OCI-LY7 (cell line): ENCODE measurements around the gene ADARB2. TPM values are rescaled to one million over a fixed set of nuclear protein-coding genes. Genes with fewer than 3 reads are reported as not detected.

Experiments used
- BruUV-seq: library from RNA; stranded (reverse); fragments of 400-500 nt; replicated peaks from 2 replicates; lab custom pipeline; 2021; lab: Mats Ljungman, UMichigan
- CTCF ChIA-PET: fragments of 300-600 bp; sonication (Branson Sonifier 250); formaldehyde crosslinking; loops from one replicate; lab custom pipeline; 2022; ENCODE audit warnings: antibody characterized with exemption; ENCODE audit not compliant: unreplicated experiment; lab: Charles Lee
- POLR2A ChIA-PET: fragments of 300-600 bp; sonication (Branson Sonifier 250); formaldehyde crosslinking; loops from one replicate; lab custom pipeline; 2022; ENCODE audit warnings: antibody characterized with exemption; lab: Charles Lee
- DNase-seq: peaks from one replicate; pipeline ENCODE4 v3.0.0-alpha.2; 2015; ENCODE audit warnings: low spot score
- H2AFZ ChIP-seq: fragments of 200-600 bp; sonication (generic), shearing (Covaris generic); 2 replicates; pipeline ENCODE4 v1.6.1; 2014; ENCODE audit warnings: mild to moderate bottlenecking, antibody characterized with exemption, low read length, moderate library complexity
- H3K27ac ChIP-seq: fragments of 200-600 bp; sonication (generic); 2 replicates; pipeline ENCODE4 v1.5.1; 2014; ENCODE audit warnings: mixed run types, low read depth, mild to moderate bottlenecking, moderate library complexity, low read length, inconsistent platforms; ENCODE audit not compliant: poor library complexity, severe bottlenecking
- H3K36me3 ChIP-seq: fragments of 200-600 bp; sonication (generic); 2 replicates; pipeline ENCODE4 v1.6.1; 2014; ENCODE audit warnings: mild to moderate bottlenecking, antibody characterized with exemption, low read length, moderate library complexity, mixed read lengths; ENCODE audit not compliant: insufficient read depth
- H3K4me1 ChIP-seq: fragments of 200-600 bp; sonication (generic); 2 replicates; pipeline ENCODE4 v1.5.1; 2014; ENCODE audit warnings: mild to moderate bottlenecking, low read length; ENCODE audit not compliant: insufficient read depth, poor library complexity, severe bottlenecking
- H3K4me2 ChIP-seq: fragments of 200-600 bp; sonication (generic); 2 replicates; pipeline ENCODE4 v1.6.1; 2014; ENCODE audit warnings: mild to moderate bottlenecking, low read length
- H3K4me3 ChIP-seq: fragments of 200-600 bp; sonication (generic); 2 replicates; pipeline ENCODE4 v1.5.1; 2014; ENCODE audit warnings: mild to moderate bottlenecking, low read depth, low read length; ENCODE audit not compliant: poor library complexity, severe bottlenecking
- H3K79me2 ChIP-seq: fragments of 200-600 bp; sonication (generic); 2 replicates; pipeline ENCODE4 v1.6.1; 2016; ENCODE audit warnings: low read depth, mild to moderate bottlenecking, low read length, moderate library complexity, mixed read lengths; ENCODE audit not compliant: insufficient read depth
- H3K9me2 ChIP-seq: fragments of 200-600 bp; sonication (generic); 2 replicates; pipeline ENCODE4 v1.6.1; 2016; ENCODE audit warnings: mild to moderate bottlenecking, low read length, mixed read lengths; ENCODE audit not compliant: insufficient read depth
- H3K9me3 ChIP-seq: fragments of 200-600 bp; sonication (generic); 2 replicates; pipeline ENCODE4 v1.6.1; 2014; ENCODE audit warnings: mild to moderate bottlenecking, mixed run types, low read length, mixed read lengths
- H4K20me1 ChIP-seq: fragments of 200-600 bp; sonication (generic); 2 replicates; pipeline ENCODE4 v1.6.1; 2014; ENCODE audit warnings: mild to moderate bottlenecking, antibody characterized with exemption, low read length, moderate library complexity, mixed read lengths; ENCODE audit not compliant: insufficient read depth
- EZH2phosphoT487 ChIP-seq: fragments of 200-600 bp; sonication (generic); IDR thresholded peaks from 2 replicates; pipeline ENCODE4 v1.6.1; 2018; ENCODE audit warnings: low read depth, borderline replicate concordance, mild to moderate bottlenecking, mixed run types, antibody characterized with exemption, low read length, moderate library complexity, mixed read lengths
- intact Hi-C: fragments of 100-400 bp; cut with micrococcal nuclease; formaldehyde crosslinking; loops from one replicate; pipeline ENCODE4 v1.10.0; 2022; ENCODE audit not compliant: unreplicated experiment
- total RNA-seq, 2 experiments: library from RNA; depleted of rRNA in 1 of 2; stranded (reverse); fragments of >200 nt in 1 of 2; shearing (Covaris generic) in 1 of 2; gene quantifications; 2 replicates each; pipeline ENCODE4 v1.2.3, GENCODE V29; 2014 to 2022
- TF ChIP-seq, protein P1 (sequence below): fragments of 200-600 bp; sonication (generic); conservative IDR thresholded peaks from 2 replicates; pipeline ENCODE4 v1.5.1; 2014; ENCODE audit warnings: mild to moderate bottlenecking, antibody characterized with exemption, low read length, moderate library complexity, mixed read lengths

Gene ADARB2
- total RNA-seq, 2 experiments from 2014 or later = 0.03 TPM; not detected in 1

DNA sequence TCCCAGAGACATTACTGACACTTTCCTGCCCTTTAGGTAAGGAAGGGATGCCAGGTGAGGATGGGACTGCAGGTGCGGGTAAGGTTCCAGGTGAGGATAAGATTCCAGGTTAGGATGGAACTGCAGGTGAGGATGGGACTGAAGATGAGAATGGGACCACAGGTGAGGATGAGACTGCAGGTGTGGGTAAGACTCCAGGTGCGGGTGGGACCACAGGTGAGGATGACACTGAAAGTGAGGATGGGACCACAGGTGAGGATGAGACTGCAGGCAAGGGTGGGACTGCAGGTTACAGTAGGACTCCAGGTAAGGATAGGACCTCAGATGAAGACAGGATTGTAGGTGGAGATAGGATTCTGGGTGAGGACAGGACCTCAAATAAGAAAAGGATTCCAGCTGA, 358.9 kb downstream of the ADARB2 start:
- no peak overlapping the region for H3K4me3 ChIP-seq
- H2AFZ ChIP-seq = no peak overlapping the region
- H3K79me2 ChIP-seq = no peaks in the 10 kb centered on the region
- no peaks in the 10 kb centered on the region for H4K20me1 ChIP-seq
- ChIA-PET CTCF (no interaction called here), POLR2A (no interaction called here)
- intact Hi-C loops = no loop called here
- H3K4me2 ChIP-seq = no peak overlapping the region
- H3K27ac ChIP-seq = no peak overlapping the region
- H3K9me2 ChIP-seq = no peaks in the 10 kb centered on the region
- H3K4me1 ChIP-seq = no peaks in the 10 kb centered on the region
- BruUV-seq = no TSS peak
- TF ChIP-seq EZH2phosphoT487 = no peak
- TF ChIP-seq, protein P1, sequence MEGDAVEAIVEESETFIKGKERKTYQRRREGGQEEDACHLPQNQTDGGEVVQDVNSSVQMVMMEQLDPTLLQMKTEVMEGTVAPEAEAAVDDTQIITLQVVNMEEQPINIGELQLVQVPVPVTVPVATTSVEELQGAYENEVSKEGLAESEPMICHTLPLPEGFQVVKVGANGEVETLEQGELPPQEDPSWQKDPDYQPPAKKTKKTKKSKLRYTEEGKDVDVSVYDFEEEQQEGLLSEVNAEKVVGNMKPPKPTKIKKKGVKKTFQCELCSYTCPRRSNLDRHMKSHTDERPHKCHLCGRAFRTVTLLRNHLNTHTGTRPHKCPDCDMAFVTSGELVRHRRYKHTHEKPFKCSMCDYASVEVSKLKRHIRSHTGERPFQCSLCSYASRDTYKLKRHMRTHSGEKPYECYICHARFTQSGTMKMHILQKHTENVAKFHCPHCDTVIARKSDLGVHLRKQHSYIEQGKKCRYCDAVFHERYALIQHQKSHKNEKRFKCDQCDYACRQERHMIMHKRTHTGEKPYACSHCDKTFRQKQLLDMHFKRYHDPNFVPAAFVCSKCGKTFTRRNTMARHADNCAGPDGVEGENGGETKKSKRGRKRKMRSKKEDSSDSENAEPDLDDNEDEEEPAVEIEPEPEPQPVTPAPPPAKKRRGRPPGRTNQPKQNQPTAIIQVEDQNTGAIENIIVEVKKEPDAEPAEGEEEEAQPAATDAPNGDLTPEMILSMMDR = no peak
- DNase-seq = no peak
- H3K36me3 ChIP-seq = no peaks in the 10 kb centered on the region
- H3K9me3 ChIP-seq = no peaks in the 10 kb centered on the region

DNA sequence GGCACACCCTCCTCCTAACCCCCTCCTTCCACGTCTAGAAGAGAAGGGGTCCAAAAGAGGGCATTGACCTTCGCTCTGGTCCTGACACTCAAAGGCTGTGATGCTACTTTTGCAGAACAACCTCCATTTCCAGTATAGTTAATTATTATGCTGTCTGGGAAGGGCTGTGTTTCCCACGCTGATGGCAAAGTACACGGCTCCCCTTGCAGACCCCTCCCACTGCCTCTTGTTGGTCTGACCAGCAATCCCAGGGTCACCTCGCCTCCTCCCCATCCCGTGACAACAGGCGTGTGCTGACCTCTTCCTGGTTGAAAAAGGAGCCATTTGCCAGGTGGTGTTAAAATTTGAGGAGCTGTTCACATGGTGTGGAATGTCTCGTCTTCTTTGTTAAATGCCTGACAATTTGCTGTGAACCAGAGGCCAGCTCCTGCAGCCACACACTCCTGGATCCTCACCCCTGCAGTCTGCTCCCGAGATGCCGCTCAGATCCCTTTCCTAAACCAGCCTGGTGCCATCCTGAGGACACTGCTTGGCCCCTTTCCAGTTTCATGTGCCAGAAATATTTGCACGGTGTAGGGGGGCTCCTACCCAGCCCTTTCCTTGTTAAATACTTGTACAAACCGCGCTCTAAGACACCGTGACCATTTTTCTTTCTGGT, 359.5 kb downstream of the ADARB2 start:
- BruUV-seq = no TSS peak
- Histone ChIP-seq H3K27ac (no peak overlapping the region), H3K9me2 (no peaks in the 10 kb centered on the region), H3K79me2 (no peaks in the 10 kb centered on the region), H4K20me1 (no peaks in the 10 kb centered on the region), H2AFZ (no peak overlapping the region), H3K4me3 (no peak overlapping the region), H3K9me3 (no peaks in the 10 kb centered on the region), H3K36me3 (no peaks in the 10 kb centered on the region), H3K4me2 (no peak overlapping the region), H3K4me1 (no peaks in the 10 kb centered on the region)
- intact Hi-C loops = no loop called here
- ChIA-PET POLR2A (interaction anchor here (0.7 kb wide), 1 partner anchor 20 kb away, joined by 3 read pairs; no protein-coding TSS in a partner anchor), CTCF (no interaction called here)
- DNase-seq = no peak
- TF ChIP-seq, protein P1 = no peak
- TF ChIP-seq EZH2phosphoT487 = no peak

DNA sequence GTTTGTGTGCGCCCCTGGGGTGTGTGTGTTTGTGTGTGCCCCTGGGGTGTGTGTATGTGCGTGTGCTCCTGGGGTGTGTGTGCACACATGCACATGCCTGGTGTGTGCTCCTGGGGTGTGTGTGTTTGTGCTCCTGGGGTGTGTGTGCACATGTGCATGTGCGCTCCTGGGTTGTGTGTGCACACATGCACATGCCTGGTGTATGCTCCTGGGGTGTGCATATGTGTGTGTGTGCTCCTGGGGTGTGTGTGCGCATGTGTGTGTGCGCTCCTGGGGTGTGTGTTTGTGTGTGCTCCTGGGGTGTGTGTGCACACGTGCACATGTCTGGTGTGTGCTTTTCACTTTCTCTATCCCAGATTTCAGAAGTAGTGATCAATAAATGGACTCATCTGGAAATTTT, 360.1 kb downstream of the ADARB2 start:
- H3K9me3 ChIP-seq = no peaks in the 10 kb centered on the region
- intact Hi-C loops = no loop called here
- no peak overlapping the region for H3K4me3 ChIP-seq
- ChIA-PET CTCF (no interaction called here), POLR2A (interaction anchor here (0.7 kb wide), 1 partner anchor 21 kb away, joined by 3 read pairs; no protein-coding TSS in a partner anchor)
- no peak overlapping the region for H3K27ac ChIP-seq
- H3K9me2 ChIP-seq = no peaks in the 10 kb centered on the region
- H4K20me1 ChIP-seq = no peaks in the 10 kb centered on the region
- BruUV-seq = no TSS peak
- H2AFZ ChIP-seq = no peak overlapping the region
- no peak for TF ChIP-seq EZH2phosphoT487
- TF ChIP-seq, protein P1 = no peak
- no peak overlapping the region for H3K4me2 ChIP-seq
- no peaks in the 10 kb centered on the region for H3K4me1 ChIP-seq
- H3K36me3 ChIP-seq = no peaks in the 10 kb centered on the region
- no peaks in the 10 kb centered on the region for H3K79me2 ChIP-seq
- DNase-seq = no peak
